Gastrocnemius medialis (tissue), 4 donors: ENCODE results near the gene COBLL1. TPM values are rescaled to one million over a fixed set of nuclear protein-coding genes. Genes with fewer than 3 reads are reported as not detected.

Source experiments
- ATAC-seq, 2 donors: fragments of 150-250 bp; one replicate each; pipeline ENCODE4 v1.9.1; 2016
- DNase-seq, 2 donors: peaks; one replicate each; pipeline ENCODE4 v3.0.0-alpha.2; 2019
- H3K27ac ChIP-seq, 4 donors: fragments of 200-600 bp; sonication (generic); 1 replicate in 1 of 4; 2 replicates in 3 of 4; pipeline ENCODE4 v1.5.1; 2016 to 2018; ENCODE audit warnings: mild to moderate bottlenecking in 2 of 4, moderate library complexity in 1 of 4
- H3K27me3 ChIP-seq, 3 donors: fragments of 200-600 bp; sonication (generic) in 2 of 3; 1 replicate in 1 of 3; 2 replicates in 2 of 3; pipeline versions ENCODE4 v1.5.1 to v1.6.0; 2016 to 2019; ENCODE audit warnings: mild to moderate bottlenecking in 1 of 3, moderate library complexity in 1 of 3
- H3K36me3 ChIP-seq, 2 donors: fragments of 200-600 bp; sonication (generic) in 1 of 2; one replicate each; pipeline ENCODE4 v1.5.1; 2017 to 2018
- H3K4me1 ChIP-seq, 2 donors: fragments of 200-600 bp; sonication (generic) in 1 of 2; one replicate each; pipeline ENCODE4 v1.5.1; 2016 to 2017; ENCODE audit warnings: mild to moderate bottlenecking in 2 of 2
- H3K4me3 ChIP-seq, 4 donors: fragments of 200-600 bp; sonication (generic) in 3 of 4; 1 replicate in 1 of 4; 2 replicates in 3 of 4; pipeline ENCODE4 v1.5.1; 2016 to 2019; ENCODE audit warnings: mild to moderate bottlenecking in 2 of 4
- H3K9me3 ChIP-seq, 3 donors: fragments of 200-600 bp; sonication (generic) in 2 of 3; 1 replicate in 1 of 3; 2 replicates in 2 of 3; pipeline ENCODE4 v1.5.1; 2016 to 2019
- POLR2A ChIP-seq, 2 donors: fragments of 450-650 bp; IDR thresholded peaks; one replicate each; pipeline ENCODE4 v1.6.1; 2017; ENCODE audit warnings: antibody characterized with exemption in 2 of 2, mild to moderate bottlenecking in 2 of 2, moderate library complexity in 2 of 2
- in situ Hi-C, 4 donors: fragments of 200-750 bp; cut with MboI; loops; one replicate each; pipeline versions ENCODE4 v1.15.0 to v1.8.0; 2017; ENCODE audit warnings: low sequenced_read_pairs in 4 of 4
- intact Hi-C: fragments of 100-400 bp; cut with DNase I; formaldehyde crosslinking; loops from one replicate; pipeline ENCODE4 v1.15.1; 2023; ENCODE audit warnings: low total_unique reads
- total RNA-seq, 4 donors: library from RNA; depleted of rRNA; stranded (reverse); fragments of >200 nt; gene quantifications; one replicate each; pipeline versions ENCODE4 v1.1.0 to v1.2.3, GENCODE V29; 2016
- TF ChIP-seq, protein P1 (sequence below), 5 experiments: fragments of 450-650 bp in 3 of 5; fragments of 200-600 bp in 2 of 5; sonication (generic) in 2 of 5; IDR thresholded peaks in 4 of 5; conservative IDR thresholded peaks in 1 of 5; 1 replicate in 4 of 5; 2 replicates in 1 of 5; pipeline ENCODE4 v1.5.1; 2016 to 2019; ENCODE audit warnings: antibody characterized with exemption in 5 of 5, mild to moderate bottlenecking in 3 of 5, moderate library complexity in 3 of 5

The COBLL1 gene
- total RNA-seq, 4 donors from 2014 or later, result 1.9 to 9.6 (median 4.0) TPM

DNA sequence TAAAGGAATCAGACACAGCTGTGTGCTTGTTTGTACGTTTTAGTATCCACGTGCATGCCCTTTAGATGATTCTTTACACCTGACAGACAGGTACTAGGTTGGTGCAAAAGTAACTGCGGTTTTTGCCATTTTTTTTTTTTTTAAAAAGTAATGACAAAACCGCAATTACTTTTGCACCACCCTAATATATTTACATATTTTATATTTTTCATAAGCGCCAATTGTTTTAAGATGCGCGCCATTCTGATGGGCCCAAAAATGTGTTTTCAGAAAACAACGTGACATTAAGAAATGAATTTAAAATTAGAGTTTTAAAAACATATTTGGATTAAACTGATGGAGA lies 972 bp upstream of the COBLL1 start:
- intact Hi-C loops, result loop anchor here (5.0 kb wide), 2 partner anchors 65 to 105 kb away; no protein-coding TSS in a partner anchor

DNA sequence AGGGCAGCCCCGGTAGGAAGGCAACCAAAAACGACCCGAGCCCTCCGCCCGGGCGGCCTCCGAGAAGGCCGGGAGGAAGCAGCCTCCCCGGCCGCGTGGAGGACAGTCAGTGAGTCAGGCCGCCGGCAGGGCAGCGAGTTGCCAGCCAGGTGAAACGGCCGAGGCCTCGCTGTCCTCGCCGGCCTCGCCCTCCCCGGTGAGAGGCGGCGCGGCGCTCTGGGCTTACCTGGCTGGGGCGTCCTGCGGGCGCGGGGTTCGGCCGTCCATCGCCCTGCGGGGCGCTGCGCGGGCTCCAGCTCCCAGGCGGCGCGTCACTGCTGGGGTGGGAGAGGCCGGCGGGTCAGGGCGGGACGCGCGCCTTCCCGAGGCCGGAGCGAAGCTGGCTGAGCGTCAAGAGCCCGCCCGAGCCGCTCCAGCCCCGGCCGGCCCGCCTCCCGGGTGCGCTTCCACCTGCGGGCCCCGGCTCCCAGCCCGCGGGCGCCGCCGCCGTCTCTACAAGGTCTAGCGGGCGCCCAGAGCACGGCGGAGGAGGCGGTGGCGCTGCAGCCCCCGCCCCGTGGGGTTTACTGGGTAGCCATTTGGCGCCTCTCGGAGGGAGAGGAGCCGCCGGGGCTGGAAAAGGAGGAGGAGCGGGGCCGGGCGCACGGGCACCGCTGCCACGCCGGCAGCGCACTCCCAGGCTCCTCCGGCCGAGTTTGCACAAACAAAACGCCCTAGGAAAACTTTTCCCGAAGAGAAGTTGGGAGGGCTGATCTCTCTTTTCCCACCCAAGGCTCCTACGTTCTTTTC lies 499 bp downstream of the COBLL1 start:
- peak overlapping the region; percentile 76 to 93 (median 84) for H3K4me3 ChIP-seq
- TF ChIP-seq, protein P1, sequence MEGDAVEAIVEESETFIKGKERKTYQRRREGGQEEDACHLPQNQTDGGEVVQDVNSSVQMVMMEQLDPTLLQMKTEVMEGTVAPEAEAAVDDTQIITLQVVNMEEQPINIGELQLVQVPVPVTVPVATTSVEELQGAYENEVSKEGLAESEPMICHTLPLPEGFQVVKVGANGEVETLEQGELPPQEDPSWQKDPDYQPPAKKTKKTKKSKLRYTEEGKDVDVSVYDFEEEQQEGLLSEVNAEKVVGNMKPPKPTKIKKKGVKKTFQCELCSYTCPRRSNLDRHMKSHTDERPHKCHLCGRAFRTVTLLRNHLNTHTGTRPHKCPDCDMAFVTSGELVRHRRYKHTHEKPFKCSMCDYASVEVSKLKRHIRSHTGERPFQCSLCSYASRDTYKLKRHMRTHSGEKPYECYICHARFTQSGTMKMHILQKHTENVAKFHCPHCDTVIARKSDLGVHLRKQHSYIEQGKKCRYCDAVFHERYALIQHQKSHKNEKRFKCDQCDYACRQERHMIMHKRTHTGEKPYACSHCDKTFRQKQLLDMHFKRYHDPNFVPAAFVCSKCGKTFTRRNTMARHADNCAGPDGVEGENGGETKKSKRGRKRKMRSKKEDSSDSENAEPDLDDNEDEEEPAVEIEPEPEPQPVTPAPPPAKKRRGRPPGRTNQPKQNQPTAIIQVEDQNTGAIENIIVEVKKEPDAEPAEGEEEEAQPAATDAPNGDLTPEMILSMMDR (IDR thresholded peaks at IDR 0.05 in 4 of 5, conservative IDR thresholded peaks at IDR 0.05 in 1 of 5), result peak in 1 of 5 experiments; percentile 14
- peak in 1 of 2 donors; percentile 19 for TF ChIP-seq POLR2A (IDR thresholded peaks at IDR 0.05)
- peaks cover 8 to 12% of the 10 kb centered on the region in 2 donors for H3K4me1 ChIP-seq
- in situ Hi-C loops, result loop anchor here in 1 of 4 donors (10.0 kb wide), 1 partner anchor 106 kb away; no protein-coding TSS in a partner anchor
- intact Hi-C loops, result loop anchor here (5.0 kb wide), 2 partner anchors 64 to 104 kb away; no protein-coding TSS in a partner anchor
- no peaks in the 10 kb centered on the region for H3K27me3 ChIP-seq
- no peaks in the 10 kb centered on the region for H3K9me3 ChIP-seq
- ATAC-seq, result peak; percentile 71 to 76
- H3K27ac ChIP-seq, result peak overlapping the region; percentile 76 to 92 (median 85)
- no peaks in the 10 kb centered on the region for H3K36me3 ChIP-seq
- DNase-seq, result peak; percentile 28 to 46

More for the DNA sequence above, 972 bp upstream of the COBLL1 start:
- no peaks in the 10 kb centered on the region for H3K9me3 ChIP-seq
- peak overlapping the region in 2 of 4 donors; percentile 80 to 87 for H3K4me3 ChIP-seq
- H3K27me3 ChIP-seq, result no peaks in the 10 kb centered on the region
- H3K36me3 ChIP-seq, result no peaks in the 10 kb centered on the region
- peak overlapping the region in 3 of 4 donors; percentile 76 to 85 (median 85) for H3K27ac ChIP-seq
- ATAC-seq (no peak), DNase-seq (no peak)
- in situ Hi-C loops, result loop anchor here in 1 of 4 donors (10.0 kb wide), 1 partner anchor 108 kb away; no protein-coding TSS in a partner anchor
- TF ChIP-seq POLR2A (IDR thresholded peaks at IDR 0.05), result no peak
- TF ChIP-seq, protein P1 (IDR thresholded peaks at IDR 0.05 in 4 of 5, conservative IDR thresholded peaks at IDR 0.05 in 1 of 5), result no peak
- H3K4me1 ChIP-seq, result peaks cover 5 to 12% of the 10 kb centered on the region in 2 donors

DNA sequence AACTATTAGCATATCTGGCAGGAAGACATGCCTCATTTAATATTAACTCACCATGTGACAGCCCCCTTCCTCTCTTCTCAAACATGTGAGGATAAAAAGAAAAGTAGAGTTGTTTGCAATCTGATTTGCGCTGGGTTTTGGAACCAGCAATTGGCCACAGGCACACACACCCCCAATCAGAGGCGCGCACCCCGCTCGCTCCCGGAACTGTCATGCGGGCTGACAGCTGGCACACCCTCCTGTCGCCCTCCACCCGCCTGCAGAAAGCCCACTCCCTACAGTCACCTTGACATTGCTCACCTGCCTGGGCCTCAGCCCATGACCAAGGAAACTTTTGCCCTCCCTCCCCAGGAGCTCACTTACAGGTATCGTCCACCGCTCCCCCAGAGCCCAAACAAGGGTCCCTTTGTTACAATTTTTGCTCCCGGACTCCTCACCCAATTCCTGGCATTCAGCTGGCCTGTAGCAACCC lies 1.1 kb downstream of the COBLL1 start:
- in situ Hi-C loops, result loop anchor here in 1 of 4 donors (10.0 kb wide), 1 partner anchor 106 kb away; no protein-coding TSS in a partner anchor
- Histone ChIP-seq H3K36me3 (no peaks in the 10 kb centered on the region), H3K4me1 (peaks cover 8 to 12% of the 10 kb centered on the region in 2 donors), H3K4me3 (peak overlapping the region; percentile 76 to 93 (median 84)), H3K27me3 (no peaks in the 10 kb centered on the region), H3K27ac (peak overlapping the region; percentile 76 to 92 (median 85)), H3K9me3 (no peaks in the 10 kb centered on the region)
- DNase-seq, result peak in 1 of 2 donors; percentile 6
- intact Hi-C loops, result loop anchor here (5.0 kb wide), 2 partner anchors 63 to 103 kb away; no protein-coding TSS in a partner anchor
- TF ChIP-seq POLR2A (IDR thresholded peaks at IDR 0.05), result no peak
- TF ChIP-seq, protein P1 (IDR thresholded peaks at IDR 0.05 in 4 of 5, conservative IDR thresholded peaks at IDR 0.05 in 1 of 5), result no peak
- ATAC-seq, result no peak

DNA sequence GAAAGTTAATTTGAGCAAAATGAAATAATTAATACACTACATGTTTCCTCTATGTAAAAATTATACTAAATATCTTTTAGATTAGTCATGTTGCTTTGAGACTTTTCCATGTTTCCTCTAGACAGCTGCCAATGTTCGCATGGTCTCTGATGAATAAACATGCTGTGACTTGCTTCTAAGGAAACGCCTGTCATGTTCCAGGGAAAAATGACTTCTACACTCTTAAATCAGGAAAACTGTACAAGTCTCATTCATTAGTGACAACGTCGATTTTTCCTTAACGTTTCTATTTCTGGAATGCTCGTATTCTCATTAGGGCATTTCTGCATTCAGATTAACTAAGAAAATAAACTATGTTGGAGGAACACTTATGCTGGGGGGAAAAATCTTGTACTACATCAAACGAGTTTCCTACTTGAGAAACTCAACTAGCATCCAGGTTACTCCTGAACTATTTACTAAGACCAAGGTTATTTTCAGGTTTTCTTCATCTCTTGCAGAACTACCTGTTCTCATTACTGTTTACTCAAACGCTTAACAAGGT lies 1.6 kb downstream of the COBLL1 start:
- intact Hi-C loops, result loop anchor here (5.0 kb wide), 2 partner anchors 63 to 103 kb away; no protein-coding TSS in a partner anchor
- ATAC-seq (peak in 1 of 2 donors; percentile 34), DNase-seq (no peak)
- H3K36me3 ChIP-seq, result no peaks in the 10 kb centered on the region
- in situ Hi-C loops, result loop anchor here in 1 of 4 donors (10.0 kb wide), 1 partner anchor 105 kb away; no protein-coding TSS in a partner anchor
- H3K27ac ChIP-seq, result peak overlapping the region; percentile 76 to 92 (median 85)
- H3K4me3 ChIP-seq, result peak overlapping the region; percentile 76 to 93 (median 84)
- H3K9me3 ChIP-seq, result no peaks in the 10 kb centered on the region
- no peaks in the 10 kb centered on the region for H3K27me3 ChIP-seq
- H3K4me1 ChIP-seq, result peaks cover 8 to 12% of the 10 kb centered on the region in 2 donors
- no peak for TF ChIP-seq POLR2A (IDR thresholded peaks at IDR 0.05)
- TF ChIP-seq, protein P1 (IDR thresholded peaks at IDR 0.05 in 4 of 5, conservative IDR thresholded peaks at IDR 0.05 in 1 of 5), result no peak
